ENCODE data around the gene ODAM.

The ODAM gene

GRCh38 chr4:70152088-70152487 is 43.4 kb upstream of the ODAM start (continued):
- TF ChIP-seq REST (tag by site-specific recombination; IDR thresholded peaks at IDR 0.05), result peak; percentile 54; the same call in 1 of the 2 replicates
- TF ChIP-seq ZBTB11 (tag by site-specific recombination; conservative IDR thresholded peaks at IDR 0.05; ENCODE audit: low read depth), result peak; percentile 60
- TF ChIP-seq ZNF747 (tag by site-specific recombination; IDR thresholded peaks at IDR 0.05), result no peak
- no peak for TF ChIP-seq SALL2 (tag by site-specific recombination; IDR thresholded peaks at IDR 0.05; ENCODE audit: borderline replicate concordance)
- TF ChIP-seq ZFHX2 (tag by site-specific recombination; conservative IDR thresholded peaks at IDR 0.05), result no peak
- TF ChIP-seq ZNF404 (tag by site-specific recombination; IDR thresholded peaks at IDR 0.05), result 0 out of 2 replicates have a peak, but pooled peaks have one; percentile 35
- no peak for TF ChIP-seq ZNF37A (tag by site-specific recombination; IDR thresholded peaks at IDR 0.05)
- 0 out of 2 replicates have a peak, but pooled peaks have one; percentile 45 for TF ChIP-seq ZBTB8A (tag by site-specific recombination; IDR thresholded peaks at IDR 0.05)
- TF ChIP-seq ZNF114 (tag by site-specific recombination; IDR thresholded peaks at IDR 0.05), result no peak
- no peak for TF ChIP-seq ZNF544 (tag by site-specific recombination; IDR thresholded peaks at IDR 0.05)
- TF ChIP-seq ZNF148 (tag by site-specific recombination; IDR thresholded peaks at IDR 0.05; ENCODE audit: borderline replicate concordance), result no peak
- peak; percentile 63 for TF ChIP-seq ZNF623 (tag by site-specific recombination; IDR thresholded peaks at IDR 0.05)
- 0 out of 2 replicates have a peak, but pooled peaks have one; percentile 48 for TF ChIP-seq ZNF433 (tag by site-specific recombination; IDR thresholded peaks at IDR 0.05; ENCODE audit: low read depth)
- TF ChIP-seq ZNF140 (tag by site-specific recombination; IDR thresholded peaks at IDR 0.05), result peak; percentile 53; the same call in 1 of the 2 replicates
- no peak for TF ChIP-seq ZFP41 (tag by site-specific recombination; IDR thresholded peaks at IDR 0.05; ENCODE audit: borderline replicate concordance)
- no peak for TF ChIP-seq ZNF629 (tag by site-specific recombination; IDR thresholded peaks at IDR 0.05)
- no peak for TF ChIP-seq ZNF16 (tag by site-specific recombination; IDR thresholded peaks at IDR 0.05; ENCODE audit: low read depth)
- peak; percentile 78 for TF ChIP-seq ZNF518A (tag by site-specific recombination; conservative IDR thresholded peaks at IDR 0.05; ENCODE audit: low read depth)
- TF ChIP-seq ZNF394 (tag by site-specific recombination; IDR thresholded peaks at IDR 0.05; ENCODE audit: borderline replicate concordance), result peak; percentile 78; the same call in 1 of the 2 replicates

All from HEK293 (cell line).